Glutamatergic neuron (in vitro differentiated cells): ENCODE results near the gene POLE. TPM values are rescaled to one million over a fixed set of nuclear protein-coding genes. Genes with fewer than 3 reads are reported as not detected.

ENCODE experiments used
- DNase-seq: peaks from one replicate; pipeline ENCODE4 v3.0.0; 2022
- H3K27ac Mint-ChIP-seq: one replicate; pipeline ENCODE4 v1.8.0; 2020; ENCODE audit warnings: mild to moderate bottlenecking, mixed read lengths, inconsistent platforms; ENCODE audit not compliant: unreplicated experiment
- H3K27me3 Mint-ChIP-seq: one replicate; pipeline ENCODE4 v1.8.0; 2020; ENCODE audit warnings: mild to moderate bottlenecking, moderate library complexity, mixed read lengths, inconsistent platforms; ENCODE audit not compliant: unreplicated experiment
- H3K36me3 Mint-ChIP-seq: one replicate; pipeline ENCODE4 v1.8.0; 2020; ENCODE audit warnings: mild to moderate bottlenecking, mixed read lengths, inconsistent platforms; ENCODE audit not compliant: unreplicated experiment
- H3K4me1 Mint-ChIP-seq: one replicate; pipeline ENCODE4 v1.8.0; 2020; ENCODE audit warnings: mild to moderate bottlenecking, low read depth, mixed read lengths, inconsistent platforms; ENCODE audit not compliant: unreplicated experiment
- H3K4me3 Mint-ChIP-seq: one replicate; pipeline ENCODE4 v1.8.0; 2020; ENCODE audit warnings: mild to moderate bottlenecking, mixed read lengths, inconsistent platforms; ENCODE audit not compliant: unreplicated experiment
- H3K9me3 Mint-ChIP-seq: one replicate; pipeline ENCODE4 v1.8.0; 2020; ENCODE audit warnings: mild to moderate bottlenecking, moderate library complexity, mixed read lengths, inconsistent platforms; ENCODE audit not compliant: unreplicated experiment
- total RNA-seq: library from RNA; stranded (reverse); fragmentation: NEBNext Ultra II Directional; extraction: Animal tissue kit (Norgen Biotek cat#: 25700); gene quantifications from one replicate; pipeline ENCODE4 v1.2.1, GENCODE V29; 2021; ENCODE audit not compliant: unreplicated experiment
- TF ChIP-seq, protein P1 (sequence below): fragments of 200-600 bp; sonication (generic); IDR thresholded peaks from one replicate; pipeline ENCODE4 v1.5.0; 2021; ENCODE audit not compliant: partially characterized antibody, unreplicated experiment

Gene POLE
- total RNA-seq, 1 donor from 2014 or later, result 38.6 TPM

GRCh38 chr12:132623072-132623869 lies 63.9 kb downstream of the POLE start:
- peak overlapping the region; percentile 46 for H3K4me3 Mint-ChIP-seq

DNA sequence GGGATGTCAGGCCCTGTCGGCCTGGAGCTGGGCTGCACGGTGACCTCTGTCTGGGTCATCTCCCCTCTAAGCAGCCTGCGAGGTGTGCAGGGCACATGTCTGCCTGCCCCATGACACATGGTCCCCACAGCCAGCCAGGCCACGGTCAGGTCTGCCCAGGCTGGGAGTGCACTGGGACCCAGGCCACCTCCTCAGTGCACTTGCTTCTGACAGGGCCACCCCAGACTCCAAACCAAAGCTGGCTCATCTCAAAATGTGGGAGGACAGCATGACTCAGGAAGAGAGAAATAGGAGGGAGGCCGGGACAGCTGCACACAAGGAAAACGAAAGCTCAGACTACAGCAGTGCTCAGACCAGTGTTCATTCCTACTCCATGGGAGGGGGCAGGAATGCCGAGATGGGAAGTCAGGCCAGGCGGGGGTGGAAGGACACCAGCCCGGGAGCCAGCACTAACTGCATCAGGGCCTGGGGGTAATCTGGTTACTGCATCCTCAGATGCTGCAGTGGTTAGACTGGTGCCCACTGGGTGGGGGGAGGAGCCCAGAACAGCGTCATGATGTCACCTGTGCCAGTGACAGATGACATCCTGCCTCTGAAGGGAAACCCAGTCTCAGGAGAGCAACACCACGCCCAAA lies 64.6 kb downstream of the POLE start:
- TF ChIP-seq, protein P1, sequence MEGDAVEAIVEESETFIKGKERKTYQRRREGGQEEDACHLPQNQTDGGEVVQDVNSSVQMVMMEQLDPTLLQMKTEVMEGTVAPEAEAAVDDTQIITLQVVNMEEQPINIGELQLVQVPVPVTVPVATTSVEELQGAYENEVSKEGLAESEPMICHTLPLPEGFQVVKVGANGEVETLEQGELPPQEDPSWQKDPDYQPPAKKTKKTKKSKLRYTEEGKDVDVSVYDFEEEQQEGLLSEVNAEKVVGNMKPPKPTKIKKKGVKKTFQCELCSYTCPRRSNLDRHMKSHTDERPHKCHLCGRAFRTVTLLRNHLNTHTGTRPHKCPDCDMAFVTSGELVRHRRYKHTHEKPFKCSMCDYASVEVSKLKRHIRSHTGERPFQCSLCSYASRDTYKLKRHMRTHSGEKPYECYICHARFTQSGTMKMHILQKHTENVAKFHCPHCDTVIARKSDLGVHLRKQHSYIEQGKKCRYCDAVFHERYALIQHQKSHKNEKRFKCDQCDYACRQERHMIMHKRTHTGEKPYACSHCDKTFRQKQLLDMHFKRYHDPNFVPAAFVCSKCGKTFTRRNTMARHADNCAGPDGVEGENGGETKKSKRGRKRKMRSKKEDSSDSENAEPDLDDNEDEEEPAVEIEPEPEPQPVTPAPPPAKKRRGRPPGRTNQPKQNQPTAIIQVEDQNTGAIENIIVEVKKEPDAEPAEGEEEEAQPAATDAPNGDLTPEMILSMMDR, result no peak
- peaks cover 19% of the 10 kb centered on the region for H3K27me3 Mint-ChIP-seq
- no peaks in the 10 kb centered on the region for H3K36me3 Mint-ChIP-seq
- H3K9me3 Mint-ChIP-seq, result peaks cover 3% of the 10 kb centered on the region
- H3K4me1 Mint-ChIP-seq, result peaks cover 15% of the 10 kb centered on the region
- no peak for DNase-seq
- H3K27ac Mint-ChIP-seq, result peak overlapping the region; percentile 23
- H3K4me3 Mint-ChIP-seq, result peak overlapping the region; percentile 50

More at GRCh38 chr12:132623072-132623869, 63.9 kb downstream of the POLE start:
- peaks cover 15% of the 10 kb centered on the region for H3K4me1 Mint-ChIP-seq
- peak overlapping the region; percentile 55 for H3K27ac Mint-ChIP-seq
- TF ChIP-seq, protein P1, result no peak
- H3K36me3 Mint-ChIP-seq, result no peaks in the 10 kb centered on the region
- no peak for DNase-seq
- H3K27me3 Mint-ChIP-seq, result peaks cover 13% of the 10 kb centered on the region
- peaks cover 3% of the 10 kb centered on the region for H3K9me3 Mint-ChIP-seq

GRCh38 chr12:132621657-132622435 lies 65.3 kb downstream of the POLE start:
- Mint-ChIP-seq H3K4me1 (peaks cover 15% of the 10 kb centered on the region), H3K27me3 (peaks cover 19% of the 10 kb centered on the region), H3K36me3 (no peaks in the 10 kb centered on the region), H3K4me3 (peak overlapping the region; percentile 50), H3K27ac (peak overlapping the region; percentile 23), H3K9me3 (peaks cover 3% of the 10 kb centered on the region)
- no peak for DNase-seq
- TF ChIP-seq, protein P1, result no peak

DNA sequence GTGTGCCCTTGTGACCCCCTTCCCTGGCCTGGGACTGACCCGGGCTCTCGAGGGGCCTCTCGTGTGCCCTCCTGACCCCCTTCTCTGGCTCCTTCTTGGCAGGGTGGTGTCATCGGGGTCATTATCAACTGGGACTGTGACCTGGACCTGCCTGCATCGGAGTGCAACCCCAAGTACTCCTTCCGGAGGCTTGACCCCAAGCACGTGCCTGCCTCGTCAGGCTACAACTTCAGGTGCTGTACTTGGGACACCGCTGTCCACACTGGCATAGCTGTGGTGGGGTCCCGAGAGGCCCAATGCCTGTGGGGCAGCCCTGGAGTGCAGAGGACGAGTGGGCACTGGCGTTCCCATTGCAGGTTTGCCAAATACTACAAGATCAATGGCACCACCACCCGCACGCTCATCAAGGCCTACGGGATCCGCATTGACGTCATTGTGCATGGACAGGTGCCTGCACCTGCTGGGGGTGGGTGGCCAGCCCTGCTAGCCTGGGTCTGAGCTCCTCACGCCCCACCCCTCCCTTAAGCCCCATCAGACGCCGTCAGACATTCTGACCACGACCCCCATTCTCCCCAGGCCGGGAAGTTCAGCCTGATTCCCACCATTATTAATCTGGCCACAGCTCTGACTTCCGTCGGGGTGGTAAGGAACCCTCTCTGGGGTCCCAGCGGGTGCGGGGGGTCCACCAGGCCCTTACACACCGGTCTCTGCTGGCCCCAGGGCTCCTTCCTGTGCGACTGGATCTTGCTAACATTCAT lies 66.1 kb downstream of the POLE start:
- Mint-ChIP-seq H3K27ac (no peak overlapping the region), H3K36me3 (no peaks in the 10 kb centered on the region), H3K9me3 (peaks cover 2% of the 10 kb centered on the region), H3K27me3 (peaks cover 19% of the 10 kb centered on the region), H3K4me3 (no peak overlapping the region), H3K4me1 (peaks cover 11% of the 10 kb centered on the region)
- TF ChIP-seq, protein P1, result no peak
- DNase-seq, result no peak
